Upper lobe of right lung (tissue), 1 donor: ENCODE measurements around the gene LMBRD2. TPM values are rescaled to one million over a fixed set of nuclear protein-coding genes. Genes with fewer than 3 reads are reported as not detected.

Experiments used
- ATAC-seq: fragments of 200-7000 bp; cut with Tn5 transposase; one replicate; pipeline ENCODE4 v1.9.1; 2020; ENCODE audit warnings: mild to moderate bottlenecking, moderate library complexity
- DNase-seq: peaks from one replicate; pipeline ENCODE4 v3.0.0-alpha.2; 2020
- H3K27ac ChIP-seq: fragments of 200-600 bp; one replicate; pipeline ENCODE4 v1.8.0; 2022
- H3K27me3 ChIP-seq: fragments of 200-600 bp; one replicate; pipeline ENCODE4 v1.8.0; 2022; ENCODE audit warnings: mild to moderate bottlenecking
- H3K36me3 ChIP-seq: fragments of 200-600 bp; one replicate; pipeline ENCODE4 v1.8.0; 2022
- H3K4me1 ChIP-seq: fragments of 200-600 bp; one replicate; pipeline ENCODE4 v1.8.0; 2022
- H3K4me3 ChIP-seq: fragments of 200-600 bp; one replicate; pipeline ENCODE4 v1.8.0; 2022; ENCODE audit warnings: mild to moderate bottlenecking
- H3K9me3 ChIP-seq: fragments of 200-600 bp; one replicate; pipeline ENCODE4 v1.8.0; 2022
- intact Hi-C: fragments of 100-400 bp; cut with DNase I; formaldehyde crosslinking; loops from one replicate; pipeline ENCODE4 v1.11.0; 2022
- total RNA-seq: library from RNA; stranded (reverse); fragmentation: NEBNext Ultra II Directional; extraction: Animal tissue kit (Norgen Biotek cat#: 25700); gene quantifications from one replicate; pipeline ENCODE4 v1.2.1, GENCODE V29; 2021
- TF ChIP-seq, protein P1 (sequence below): fragments of 200-600 bp; IDR thresholded peaks from one replicate; pipeline ENCODE4 v1.8.0; 2022; ENCODE audit warnings: antibody characterized with exemption
- donor health status: DM: no; HTN: yes; CAD: no; lungs with severe emphysema.

The LMBRD2 gene
- total RNA-seq, 1 donor from 2014 or later: 10.0 TPM

DNA sequence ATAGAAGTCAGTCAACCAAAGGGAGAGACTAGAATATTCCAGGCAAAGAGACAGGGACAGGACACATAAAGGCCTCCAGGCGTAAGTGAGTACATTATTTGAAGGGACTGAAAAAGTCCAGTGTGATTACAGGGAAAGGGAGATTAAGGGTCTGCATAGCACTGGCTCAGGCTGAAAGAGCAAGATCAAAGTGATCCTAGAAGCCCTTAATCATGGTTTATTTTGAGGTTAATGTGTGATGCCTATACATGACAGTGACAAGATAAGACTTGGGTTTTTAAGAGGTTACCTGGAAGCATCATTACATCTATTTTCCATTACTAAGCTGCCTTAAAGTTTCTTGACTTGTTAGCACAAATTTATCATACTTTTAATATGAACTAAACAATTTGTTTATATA, 25.8 kb downstream of the LMBRD2 start:
- no peak overlapping the region for H3K4me3 ChIP-seq
- DNase-seq (no peak), ATAC-seq (no peak)
- H3K27ac ChIP-seq: no peak overlapping the region
- TF ChIP-seq, protein P1, sequence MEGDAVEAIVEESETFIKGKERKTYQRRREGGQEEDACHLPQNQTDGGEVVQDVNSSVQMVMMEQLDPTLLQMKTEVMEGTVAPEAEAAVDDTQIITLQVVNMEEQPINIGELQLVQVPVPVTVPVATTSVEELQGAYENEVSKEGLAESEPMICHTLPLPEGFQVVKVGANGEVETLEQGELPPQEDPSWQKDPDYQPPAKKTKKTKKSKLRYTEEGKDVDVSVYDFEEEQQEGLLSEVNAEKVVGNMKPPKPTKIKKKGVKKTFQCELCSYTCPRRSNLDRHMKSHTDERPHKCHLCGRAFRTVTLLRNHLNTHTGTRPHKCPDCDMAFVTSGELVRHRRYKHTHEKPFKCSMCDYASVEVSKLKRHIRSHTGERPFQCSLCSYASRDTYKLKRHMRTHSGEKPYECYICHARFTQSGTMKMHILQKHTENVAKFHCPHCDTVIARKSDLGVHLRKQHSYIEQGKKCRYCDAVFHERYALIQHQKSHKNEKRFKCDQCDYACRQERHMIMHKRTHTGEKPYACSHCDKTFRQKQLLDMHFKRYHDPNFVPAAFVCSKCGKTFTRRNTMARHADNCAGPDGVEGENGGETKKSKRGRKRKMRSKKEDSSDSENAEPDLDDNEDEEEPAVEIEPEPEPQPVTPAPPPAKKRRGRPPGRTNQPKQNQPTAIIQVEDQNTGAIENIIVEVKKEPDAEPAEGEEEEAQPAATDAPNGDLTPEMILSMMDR: no peak
- intact Hi-C loops: no loop called here
- peaks cover 6% of the 10 kb centered on the region for H3K9me3 ChIP-seq
- no peaks in the 10 kb centered on the region for H3K4me1 ChIP-seq
- H3K36me3 ChIP-seq: peaks cover 31% of the 10 kb centered on the region
- no peaks in the 10 kb centered on the region for H3K27me3 ChIP-seq

DNA sequence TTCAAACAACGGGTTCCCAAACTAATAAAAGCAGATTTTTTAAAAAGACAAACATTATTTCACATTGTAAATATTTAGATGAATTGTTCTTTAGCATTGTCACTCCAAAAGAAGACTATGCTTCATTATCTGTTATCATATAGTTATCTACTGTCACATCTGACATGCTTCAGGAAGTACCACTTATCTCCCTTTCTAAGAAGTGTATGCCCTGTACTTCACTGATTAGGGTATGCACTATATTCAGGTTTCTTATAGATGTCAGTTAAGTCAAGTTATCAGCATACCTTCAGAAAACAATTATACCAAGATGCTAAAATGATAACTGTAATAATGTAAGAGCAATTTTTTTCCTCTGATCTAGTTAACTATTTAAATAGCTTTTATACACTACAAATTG, 40.4 kb downstream of the LMBRD2 start:
- H3K9me3 ChIP-seq: no peaks in the 10 kb centered on the region
- TF ChIP-seq, protein P1: no peak
- DNase-seq (no peak), ATAC-seq (no peak)
- no peaks in the 10 kb centered on the region for H3K27me3 ChIP-seq
- no peak overlapping the region for H3K27ac ChIP-seq
- no peak overlapping the region for H3K4me3 ChIP-seq
- intact Hi-C loops: no loop called here
- H3K36me3 ChIP-seq: peaks cover 71% of the 10 kb centered on the region
- H3K4me1 ChIP-seq: no peaks in the 10 kb centered on the region

DNA sequence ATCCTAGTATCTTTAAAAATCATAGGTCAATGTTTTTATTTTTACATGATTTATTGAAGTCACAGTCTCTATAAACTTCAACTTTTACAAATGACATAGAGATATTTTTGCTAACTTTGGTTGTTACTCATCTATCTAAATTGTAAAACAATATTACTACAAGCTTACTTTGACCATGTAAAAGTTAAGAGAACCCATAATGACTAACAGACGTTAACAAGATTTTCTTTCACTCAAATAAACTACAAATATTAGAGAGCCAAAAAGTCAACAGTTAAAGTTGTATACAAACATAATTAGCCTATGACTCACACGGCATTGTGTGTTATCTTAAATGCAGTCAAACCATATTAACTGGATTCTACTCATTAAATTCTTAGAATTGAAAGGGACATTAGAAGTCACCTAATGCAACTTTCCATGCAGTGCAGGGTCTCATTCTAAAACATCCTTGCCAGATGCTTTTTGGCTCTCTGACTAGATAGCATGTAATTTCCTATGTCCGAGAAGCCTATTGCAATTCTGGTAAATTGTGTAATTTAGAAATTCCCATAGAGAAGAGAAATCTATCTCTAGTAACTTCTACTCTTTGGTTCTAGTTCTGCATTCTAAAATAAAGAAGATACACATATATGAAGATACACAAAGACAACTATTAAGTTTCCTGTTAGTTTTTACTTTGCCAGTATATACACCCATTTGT, 42.8 kb downstream of the LMBRD2 start:
- TF ChIP-seq, protein P1: no peak
- DNase-seq (no peak), ATAC-seq (no peak)
- Histone ChIP-seq H3K27ac (no peak overlapping the region), H3K27me3 (no peaks in the 10 kb centered on the region), H3K9me3 (no peaks in the 10 kb centered on the region), H3K4me1 (no peaks in the 10 kb centered on the region), H3K4me3 (no peak overlapping the region), H3K36me3 (peaks cover 69% of the 10 kb centered on the region)
- intact Hi-C loops: no loop called here

DNA sequence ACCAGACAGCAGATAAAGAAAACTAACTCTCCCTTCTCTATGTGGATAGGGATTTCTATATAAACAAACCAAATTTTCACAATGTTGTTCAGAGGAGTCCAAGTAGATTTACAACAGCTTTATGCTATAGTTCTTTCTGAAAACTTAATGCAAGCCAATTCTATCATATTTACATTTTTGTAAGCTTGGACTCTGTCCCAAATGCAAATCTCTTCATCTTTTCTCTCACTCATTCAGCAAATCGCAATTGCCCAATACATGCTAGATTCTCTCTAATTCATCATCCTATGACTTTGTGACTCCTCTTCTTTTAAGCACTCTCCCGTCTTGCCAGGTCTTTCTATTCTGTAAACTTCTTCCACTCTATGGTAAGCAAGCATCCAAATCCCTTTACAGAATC, 45.9 kb downstream of the LMBRD2 start:
- intact Hi-C loops: no loop called here
- Histone ChIP-seq H3K36me3 (peaks cover 66% of the 10 kb centered on the region), H3K9me3 (no peaks in the 10 kb centered on the region), H3K4me3 (no peak overlapping the region), H3K27me3 (no peaks in the 10 kb centered on the region), H3K4me1 (no peaks in the 10 kb centered on the region), H3K27ac (no peak overlapping the region)
- ATAC-seq: no peak
- TF ChIP-seq, protein P1: no peak
- DNase-seq: no peak

DNA sequence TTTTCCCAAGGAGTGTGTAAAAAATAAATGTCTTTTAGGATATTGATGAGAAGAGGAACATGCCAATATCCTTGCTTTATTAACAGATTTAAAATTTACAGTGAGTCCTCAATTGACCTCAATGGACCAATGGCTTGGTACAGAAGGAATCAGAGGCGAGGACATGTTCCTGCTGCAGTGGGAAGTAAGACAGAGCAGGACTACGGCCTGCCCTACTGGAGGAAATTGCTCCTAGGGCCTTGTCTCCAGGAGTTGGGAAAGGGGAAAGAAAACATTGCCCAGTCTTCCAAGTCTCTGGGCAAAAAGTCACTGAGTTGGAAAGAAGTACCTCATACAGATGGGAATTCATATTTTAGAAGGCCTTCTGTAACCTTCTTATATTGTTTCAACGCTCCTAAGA, 51.9 kb downstream of the LMBRD2 start:
- no peak overlapping the region for H3K27ac ChIP-seq
- no peak for ATAC-seq
- no peaks in the 10 kb centered on the region for H3K9me3 ChIP-seq
- DNase-seq: no peak
- TF ChIP-seq, protein P1: no peak
- H3K4me1 ChIP-seq: no peaks in the 10 kb centered on the region
- no peaks in the 10 kb centered on the region for H3K27me3 ChIP-seq
- no peak overlapping the region for H3K4me3 ChIP-seq
- intact Hi-C loops: no loop called here
- H3K36me3 ChIP-seq: peaks cover 15% of the 10 kb centered on the region

DNA sequence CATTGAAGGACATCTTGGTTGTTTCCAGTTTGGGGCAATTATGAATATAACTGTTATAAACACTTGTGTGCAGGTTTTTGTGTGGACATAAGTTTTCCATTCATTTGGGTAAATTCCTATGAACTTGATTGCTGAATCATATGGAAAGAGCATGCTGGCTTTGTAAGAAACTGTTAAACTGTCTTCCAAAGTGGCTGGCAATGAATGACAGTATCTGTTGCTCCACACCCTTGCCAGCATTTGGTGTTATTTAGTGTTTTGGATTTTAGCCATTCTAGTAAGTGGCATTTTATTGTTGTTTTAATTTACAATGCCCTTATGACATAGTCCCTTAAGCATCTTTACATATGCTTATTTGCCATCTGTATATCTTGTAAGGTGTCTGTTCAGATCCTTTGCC, 55.2 kb downstream of the LMBRD2 start:
- no peaks in the 10 kb centered on the region for H3K27me3 ChIP-seq
- intact Hi-C loops: no loop called here
- DNase-seq (no peak), ATAC-seq (no peak)
- no peak overlapping the region for H3K27ac ChIP-seq
- no peaks in the 10 kb centered on the region for H3K4me1 ChIP-seq
- H3K36me3 ChIP-seq: no peaks in the 10 kb centered on the region
- H3K4me3 ChIP-seq: no peak overlapping the region
- H3K9me3 ChIP-seq: no peaks in the 10 kb centered on the region
- TF ChIP-seq, protein P1: no peak
